Neural cell (in vitro differentiated cells): Measurements from ENCODE around the gene TMED7.

Experiments
- EZH2 ChIP-seq: fragments of 200-600, 300-800 bp; shearing (Covaris generic), sonication (generic); IDR thresholded peaks from 2 replicates; pipeline ENCODE4 v1.6.1; 2014; ENCODE audit warnings: antibody characterized with exemption, low read length, borderline replicate concordance, mild to moderate bottlenecking; ENCODE audit not compliant: insufficient read depth, poor library complexity, severe bottlenecking
- POLR2AphosphoS5 ChIP-seq: IDR thresholded peaks from 2 replicates; pipeline ENCODE4 v1.6.1; 2012
- RAD21 ChIP-seq: fragments of 450-650 bp; conservative IDR thresholded peaks from 2 replicates; pipeline ENCODE4 v1.6.1; 2014; ENCODE audit warnings: antibody characterized with exemption, mild to moderate bottlenecking, moderate library complexity
- TAF1 ChIP-seq: IDR thresholded peaks from 2 replicates; pipeline ENCODE4 v1.6.1; 2012; ENCODE audit warnings: low read depth
- TF ChIP-seq, protein P1 (sequence below): fragments of 450-650 bp; IDR thresholded peaks from 2 replicates; pipeline ENCODE4 v1.5.1; 2014; ENCODE audit warnings: antibody characterized with exemption, mild to moderate bottlenecking, moderate library complexity; ENCODE audit not compliant: poor library complexity, severe bottlenecking
- TF ChIP-seq, protein P2 (sequence below): IDR thresholded peaks from 2 replicates; pipeline ENCODE4 v1.6.1; 2012; ENCODE audit warnings: borderline replicate concordance

DNA sequence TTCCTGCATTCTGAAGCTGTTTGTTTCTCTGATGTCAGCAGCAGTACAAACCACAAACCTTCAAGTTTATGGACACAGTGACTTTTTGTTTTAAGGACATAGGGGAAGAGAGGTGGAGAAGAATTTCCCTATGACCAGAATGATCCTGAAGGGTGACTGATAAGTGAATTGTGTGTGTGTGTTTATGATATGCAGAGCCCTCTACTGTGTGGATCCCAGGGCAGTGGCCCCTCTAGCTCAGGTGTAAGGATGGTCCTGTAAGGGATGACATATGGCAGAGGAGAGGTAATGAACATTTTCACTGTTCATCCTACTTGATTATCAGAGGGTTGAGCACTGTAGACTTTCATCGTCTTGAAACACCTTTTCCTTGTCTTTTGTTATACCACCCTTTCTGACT lies 30.6 kb upstream of the TMED7 start:
- TF ChIP-seq, protein P1, sequence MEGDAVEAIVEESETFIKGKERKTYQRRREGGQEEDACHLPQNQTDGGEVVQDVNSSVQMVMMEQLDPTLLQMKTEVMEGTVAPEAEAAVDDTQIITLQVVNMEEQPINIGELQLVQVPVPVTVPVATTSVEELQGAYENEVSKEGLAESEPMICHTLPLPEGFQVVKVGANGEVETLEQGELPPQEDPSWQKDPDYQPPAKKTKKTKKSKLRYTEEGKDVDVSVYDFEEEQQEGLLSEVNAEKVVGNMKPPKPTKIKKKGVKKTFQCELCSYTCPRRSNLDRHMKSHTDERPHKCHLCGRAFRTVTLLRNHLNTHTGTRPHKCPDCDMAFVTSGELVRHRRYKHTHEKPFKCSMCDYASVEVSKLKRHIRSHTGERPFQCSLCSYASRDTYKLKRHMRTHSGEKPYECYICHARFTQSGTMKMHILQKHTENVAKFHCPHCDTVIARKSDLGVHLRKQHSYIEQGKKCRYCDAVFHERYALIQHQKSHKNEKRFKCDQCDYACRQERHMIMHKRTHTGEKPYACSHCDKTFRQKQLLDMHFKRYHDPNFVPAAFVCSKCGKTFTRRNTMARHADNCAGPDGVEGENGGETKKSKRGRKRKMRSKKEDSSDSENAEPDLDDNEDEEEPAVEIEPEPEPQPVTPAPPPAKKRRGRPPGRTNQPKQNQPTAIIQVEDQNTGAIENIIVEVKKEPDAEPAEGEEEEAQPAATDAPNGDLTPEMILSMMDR, result no peak
- TF ChIP-seq TAF1 (no peak), POLR2AphosphoS5 (no peak), RAD21 (no peak), EZH2 (no peak)
- TF ChIP-seq, protein P2, sequence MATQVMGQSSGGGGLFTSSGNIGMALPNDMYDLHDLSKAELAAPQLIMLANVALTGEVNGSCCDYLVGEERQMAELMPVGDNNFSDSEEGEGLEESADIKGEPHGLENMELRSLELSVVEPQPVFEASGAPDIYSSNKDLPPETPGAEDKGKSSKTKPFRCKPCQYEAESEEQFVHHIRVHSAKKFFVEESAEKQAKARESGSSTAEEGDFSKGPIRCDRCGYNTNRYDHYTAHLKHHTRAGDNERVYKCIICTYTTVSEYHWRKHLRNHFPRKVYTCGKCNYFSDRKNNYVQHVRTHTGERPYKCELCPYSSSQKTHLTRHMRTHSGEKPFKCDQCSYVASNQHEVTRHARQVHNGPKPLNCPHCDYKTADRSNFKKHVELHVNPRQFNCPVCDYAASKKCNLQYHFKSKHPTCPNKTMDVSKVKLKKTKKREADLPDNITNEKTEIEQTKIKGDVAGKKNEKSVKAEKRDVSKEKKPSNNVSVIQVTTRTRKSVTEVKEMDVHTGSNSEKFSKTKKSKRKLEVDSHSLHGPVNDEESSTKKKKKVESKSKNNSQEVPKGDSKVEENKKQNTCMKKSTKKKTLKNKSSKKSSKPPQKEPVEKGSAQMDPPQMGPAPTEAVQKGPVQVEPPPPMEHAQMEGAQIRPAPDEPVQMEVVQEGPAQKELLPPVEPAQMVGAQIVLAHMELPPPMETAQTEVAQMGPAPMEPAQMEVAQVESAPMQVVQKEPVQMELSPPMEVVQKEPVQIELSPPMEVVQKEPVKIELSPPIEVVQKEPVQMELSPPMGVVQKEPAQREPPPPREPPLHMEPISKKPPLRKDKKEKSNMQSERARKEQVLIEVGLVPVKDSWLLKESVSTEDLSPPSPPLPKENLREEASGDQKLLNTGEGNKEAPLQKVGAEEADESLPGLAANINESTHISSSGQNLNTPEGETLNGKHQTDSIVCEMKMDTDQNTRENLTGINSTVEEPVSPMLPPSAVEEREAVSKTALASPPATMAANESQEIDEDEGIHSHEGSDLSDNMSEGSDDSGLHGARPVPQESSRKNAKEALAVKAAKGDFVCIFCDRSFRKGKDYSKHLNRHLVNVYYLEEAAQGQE, result no peak
